GM18508 (cell line): ENCODE data around the gene ZMYND8.
"Not testable (repeated sequence)": the region's sequence is repeated elsewhere in the genome, so short reads cannot be mapped to it uniquely, and the experiment has no call there.

ENCODE experiments used
- ATAC-seq: cut with Tn5 transposase; IDR thresholded peaks from one replicate; pipeline ENCODE4 v1.9.1; 2021; ENCODE audit warnings: moderate number of reproducible peaks; ENCODE audit not compliant: insufficient read depth, unreplicated experiment

ZMYND8 gene

GRCh38 chr20:47256668-47257236 is 99.7 kb downstream of the ZMYND8 start:
- no peak for ATAC-seq

GRCh38 chr20:47253872-47254271 is 102.6 kb downstream of the ZMYND8 start:
- no peak for ATAC-seq

GRCh38 chr20:47252879-47253307 is 103.6 kb downstream of the ZMYND8 start:
- ATAC-seq: no peak

- no peak for ATAC-seq
These were observed 105.1 kb downstream of the ZMYND8 start for GRCh38 chr20:47251154-47252020.

- ATAC-seq: no peak
These were observed 106.1 kb downstream of the ZMYND8 start for GRCh38 chr20:47250360-47250759.

GRCh38 chr20:47249913-47250312 is 106.6 kb downstream of the ZMYND8 start:
- ATAC-seq: no peak

GRCh38 chr20:47248448-47248966 is 108.0 kb downstream of the ZMYND8 start:
- no peak for ATAC-seq

- ATAC-seq: no peak
These were observed 108.5 kb downstream of the ZMYND8 start for GRCh38 chr20:47247972-47248371.

GRCh38 chr20:47246061-47246777 is 110.3 kb downstream of the ZMYND8 start:
- ATAC-seq: no peak

GRCh38 chr20:47245166-47245565 is 111.3 kb downstream of the ZMYND8 start:
- not testable (repeated sequence) for ATAC-seq

- no peak for ATAC-seq
These were observed 112.0 kb downstream of the ZMYND8 start for GRCh38 chr20:47244451-47244850.

- no peak for ATAC-seq
These were observed 112.8 kb downstream of the ZMYND8 start for GRCh38 chr20:47243532-47244305.

- ATAC-seq: no peak
These were observed 113.5 kb downstream of the ZMYND8 start for GRCh38 chr20:47243003-47243402.

GRCh38 chr20:47241345-47241781 is 115.1 kb downstream of the ZMYND8 start:
- ATAC-seq: no peak

- ATAC-seq: not testable (repeated sequence)
These were observed 116.4 kb downstream of the ZMYND8 start for GRCh38 chr20:47240096-47240495.

- ATAC-seq: no peak
These were observed 116.8 kb downstream of the ZMYND8 start for GRCh38 chr20:47239719-47240067.

GRCh38 chr20:47238780-47239718 is 117.5 kb downstream of the ZMYND8 start:
- ATAC-seq: no peak

GRCh38 chr20:47237715-47238114 is 118.8 kb downstream of the ZMYND8 start:
- no peak for ATAC-seq

GRCh38 chr20:47236639-47236900 is 119.9 kb downstream of the ZMYND8 start:
- no peak for ATAC-seq
